Liver (tissue), 9 donors: ENCODE measurements around the gene KIAA0513. TPM values are rescaled to one million over a fixed set of nuclear protein-coding genes. Genes with fewer than 3 reads are reported as not detected.

ENCODE experiments used
- DNase-seq: peaks from one replicate; pipeline ENCODE4 v3.0.0-alpha.2; 2017; ENCODE audit warnings: low spot score
- H3K27ac ChIP-seq, 2 donors: one replicate each; pipeline ENCODE4 v1.7.0; 2013; ENCODE audit warnings: inconsistent platforms in 2 of 2, low read length in 2 of 2, control low read depth in 1 of 2, low read depth in 1 of 2, mild to moderate bottlenecking in 1 of 2
- H3K27me3 ChIP-seq, 4 donors: one replicate each; pipeline versions ENCODE4 v1.6.1 to v1.7.0; 2013; ENCODE audit warnings: low read length in 3 of 4, inconsistent platforms in 1 of 4, mild to moderate bottlenecking in 1 of 4, moderate library complexity in 1 of 4; ENCODE audit not compliant: control insufficient read depth in 4 of 4, insufficient read depth in 4 of 4
- H3K36me3 ChIP-seq, 4 donors: one replicate each; pipeline versions ENCODE4 v1.6.1 to v1.7.0; 2013; ENCODE audit warnings: low read length in 3 of 4, mild to moderate bottlenecking in 3 of 4, low read depth in 1 of 4, moderate library complexity in 1 of 4; ENCODE audit not compliant: control insufficient read depth in 4 of 4, insufficient read depth in 3 of 4
- H3K4me1 ChIP-seq, 4 donors: one replicate each; pipeline versions ENCODE4 v1.6.1 to v1.7.0; 2013; ENCODE audit warnings: low read length in 3 of 4, mild to moderate bottlenecking in 3 of 4, moderate library complexity in 1 of 4; ENCODE audit not compliant: control insufficient read depth in 4 of 4, insufficient read depth in 4 of 4
- H3K4me3 ChIP-seq, 3 donors: one replicate each; pipeline versions ENCODE4 v1.6.1 to v1.7.0; 2013; ENCODE audit warnings: low read length in 3 of 3, control low read depth in 1 of 3, low read depth in 1 of 3, mild to moderate bottlenecking in 1 of 3
- H3K9ac ChIP-seq, 2 donors: one replicate each; pipeline ENCODE4 v1.7.0; 2013; ENCODE audit warnings: low read length in 2 of 2, mild to moderate bottlenecking in 2 of 2, moderate library complexity in 2 of 2, control low read depth in 1 of 2, low read depth in 1 of 2
- H3K9me3 ChIP-seq, 4 donors: one replicate each; pipeline versions ENCODE4 v1.6.1 to v1.7.0; 2013; ENCODE audit warnings: low read length in 3 of 4; ENCODE audit not compliant: control insufficient read depth in 4 of 4
- EGR1 ChIP-seq, 2 donors: IDR thresholded peaks; 2 replicates each; pipeline ENCODE4 v1.6.1; 2016 to 2018; ENCODE audit warnings: antibody characterized with exemption in 2 of 2, low read depth in 2 of 2
- FOXA1 ChIP-seq: IDR thresholded peaks from 2 replicates; pipeline ENCODE4 v1.6.1; 2016; ENCODE audit warnings: antibody characterized with exemption
- FOXA2 ChIP-seq: IDR thresholded peaks from 2 replicates; pipeline ENCODE4 v1.6.1; 2016; ENCODE audit warnings: antibody characterized with exemption
- GABPA ChIP-seq, 2 donors: IDR thresholded peaks in 1 of 2; conservative IDR thresholded peaks in 1 of 2; 2 replicates each; pipeline ENCODE4 v1.6.1; 2016; ENCODE audit warnings: antibody characterized with exemption in 2 of 2, mild to moderate bottlenecking in 1 of 2, moderate library complexity in 1 of 2
- HNF4A ChIP-seq, 2 donors: conservative IDR thresholded peaks; 2 replicates each; pipeline ENCODE4 v1.6.1; 2016; ENCODE audit warnings: antibody characterized with exemption in 2 of 2, mild to moderate bottlenecking in 2 of 2
- HNF4G ChIP-seq: IDR thresholded peaks from 2 replicates; pipeline ENCODE4 v1.6.1; 2016; ENCODE audit warnings: antibody characterized with exemption
- JUND ChIP-seq, 2 donors: IDR thresholded peaks; 2 replicates each; pipeline ENCODE4 v1.6.1; 2016; ENCODE audit warnings: antibody characterized with exemption in 2 of 2
- NR2F2 ChIP-seq: IDR thresholded peaks from 2 replicates; pipeline ENCODE4 v1.6.1; 2016; ENCODE audit warnings: antibody characterized with exemption
- RAD21 ChIP-seq, 2 donors: IDR thresholded peaks; 2 replicates each; pipeline ENCODE4 v1.6.1; 2016; ENCODE audit warnings: antibody characterized with exemption in 2 of 2, mild to moderate bottlenecking in 2 of 2
- REST ChIP-seq: IDR thresholded peaks from 2 replicates; pipeline ENCODE4 v1.6.1; 2016; ENCODE audit warnings: antibody characterized with exemption, mild to moderate bottlenecking
- RXRA ChIP-seq, 2 donors: IDR thresholded peaks; 2 replicates each; pipeline ENCODE4 v1.6.1; 2017 to 2018; ENCODE audit warnings: antibody characterized with exemption in 2 of 2, mild to moderate bottlenecking in 1 of 2
- SP1 ChIP-seq: IDR thresholded peaks from 2 replicates; pipeline ENCODE4 v1.6.1; 2018; ENCODE audit warnings: antibody characterized with exemption, mild to moderate bottlenecking
- TAF1 ChIP-seq: conservative IDR thresholded peaks from 2 replicates; pipeline ENCODE4 v1.6.1; 2016; ENCODE audit warnings: antibody characterized with exemption, mild to moderate bottlenecking
- YY1 ChIP-seq: IDR thresholded peaks from 2 replicates; pipeline ENCODE4 v1.6.1; 2016; ENCODE audit warnings: antibody characterized with exemption, mild to moderate bottlenecking
- WGBS: extraction: QIAGEN DNeasy Blood & Tissue Kit; methylation state at CpG from one replicate; pipeline ENCODE4 v1.1.7; 2013; 5-methylcytosine and 5-hydroxymethylcytosine counted together
- polyA plus RNA-seq, 2 donors: library from polyadenylated mRNA; stranded (reverse) in 1 of 2; unstranded in 1 of 2; fragments of 200-250 nt in 1 of 2; fragments of >200 nt in 1 of 2; fragmentation: Nextera tagmentation in 1 of 2; extraction: Ambion mirVana in 1 of 2; gene quantifications; one replicate each; pipeline versions ENCODE4 v1.2.1 to v1.2.3, GENCODE V29; 2013 to 2015
- total RNA-seq, 2 donors: library from RNA; depleted of rRNA; stranded (reverse); fragments of >200 nt; gene quantifications; one replicate each; pipeline ENCODE4 v1.2.3, GENCODE V29; 2014
- TF ChIP-seq, protein P1 (sequence below): fragments of 150-350 bp; IDR thresholded peaks from 2 replicates; pipeline ENCODE4 v1.5.1; 2017; ENCODE audit warnings: improper control_type of control experiment, low read depth, low read length; ENCODE audit not compliant: missing input control
- TF ChIP-seq, protein P2 (sequence below): IDR thresholded peaks from 2 replicates; pipeline ENCODE4 v1.6.1; 2016; ENCODE audit warnings: antibody characterized with exemption
- TF ChIP-seq, protein P3 (sequence below): IDR thresholded peaks from 2 replicates; pipeline ENCODE4 v1.6.1; 2016; ENCODE audit warnings: antibody characterized with exemption
- TF ChIP-seq, protein P4 (sequence below): IDR thresholded peaks from 2 replicates; pipeline ENCODE4 v1.6.1; 2016; ENCODE audit warnings: antibody characterized with exemption
- donor health status: healthy.
- donor health status: healthy.
- donor health status: healthy.
- donor health status: healthy.
- donor health status: healthy.

Gene KIAA0513
- total and polyA plus RNA-seq, 4 donors = 1.5 to 5.9 (median 2.9) TPM

DNA sequence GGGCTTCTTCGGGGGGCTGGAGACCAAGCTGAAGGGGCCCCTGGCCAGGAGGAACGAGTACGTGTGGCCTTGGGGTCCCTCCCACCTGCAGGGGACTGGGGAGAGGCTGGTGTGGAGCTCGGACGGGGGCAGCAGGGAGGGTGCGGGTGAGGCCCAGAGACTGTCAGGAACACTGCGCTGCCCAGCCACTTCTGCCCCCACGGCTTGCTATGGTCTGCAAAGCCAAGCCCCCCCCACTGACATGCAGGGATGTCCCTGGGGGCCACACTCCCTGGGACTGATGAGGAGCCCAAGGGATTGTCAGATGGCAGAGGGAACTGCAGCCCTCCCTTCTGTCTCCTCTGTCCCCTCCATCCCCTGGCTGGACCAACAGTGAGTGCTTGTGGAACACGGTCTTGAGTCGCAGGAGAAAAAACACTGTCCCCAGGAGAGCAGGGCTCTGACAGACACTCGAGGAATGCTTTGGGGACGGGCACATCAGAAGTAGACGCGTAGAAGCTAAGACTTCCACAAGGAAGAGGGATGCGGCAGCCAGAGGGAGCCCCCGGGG, 50.1 kb downstream of the KIAA0513 start:
- H3K27me3 ChIP-seq = no peaks in the 10 kb centered on the region
- peaks cover 3 to 16% (median 8%) of the 10 kb centered on the region in 4 donors for H3K36me3 ChIP-seq
- no peak overlapping the region for H3K9ac ChIP-seq
- no peaks in the 10 kb centered on the region for H3K4me1 ChIP-seq
- WGBS = 94% methylated on average over 16 of the region's 16 CpGs
- TF ChIP-seq NR2F2 = no peak
- TF ChIP-seq FOXA1 = no peak
- TF ChIP-seq, protein P1, sequence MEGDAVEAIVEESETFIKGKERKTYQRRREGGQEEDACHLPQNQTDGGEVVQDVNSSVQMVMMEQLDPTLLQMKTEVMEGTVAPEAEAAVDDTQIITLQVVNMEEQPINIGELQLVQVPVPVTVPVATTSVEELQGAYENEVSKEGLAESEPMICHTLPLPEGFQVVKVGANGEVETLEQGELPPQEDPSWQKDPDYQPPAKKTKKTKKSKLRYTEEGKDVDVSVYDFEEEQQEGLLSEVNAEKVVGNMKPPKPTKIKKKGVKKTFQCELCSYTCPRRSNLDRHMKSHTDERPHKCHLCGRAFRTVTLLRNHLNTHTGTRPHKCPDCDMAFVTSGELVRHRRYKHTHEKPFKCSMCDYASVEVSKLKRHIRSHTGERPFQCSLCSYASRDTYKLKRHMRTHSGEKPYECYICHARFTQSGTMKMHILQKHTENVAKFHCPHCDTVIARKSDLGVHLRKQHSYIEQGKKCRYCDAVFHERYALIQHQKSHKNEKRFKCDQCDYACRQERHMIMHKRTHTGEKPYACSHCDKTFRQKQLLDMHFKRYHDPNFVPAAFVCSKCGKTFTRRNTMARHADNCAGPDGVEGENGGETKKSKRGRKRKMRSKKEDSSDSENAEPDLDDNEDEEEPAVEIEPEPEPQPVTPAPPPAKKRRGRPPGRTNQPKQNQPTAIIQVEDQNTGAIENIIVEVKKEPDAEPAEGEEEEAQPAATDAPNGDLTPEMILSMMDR = no peak
- TF ChIP-seq RAD21 (IDR thresholded peaks at IDR 0.05) = no peak
- no peak for TF ChIP-seq TAF1
- TF ChIP-seq HNF4A (conservative IDR thresholded peaks at IDR 0.05) = no peak
- no peak for TF ChIP-seq HNF4G
- TF ChIP-seq, protein P2, sequence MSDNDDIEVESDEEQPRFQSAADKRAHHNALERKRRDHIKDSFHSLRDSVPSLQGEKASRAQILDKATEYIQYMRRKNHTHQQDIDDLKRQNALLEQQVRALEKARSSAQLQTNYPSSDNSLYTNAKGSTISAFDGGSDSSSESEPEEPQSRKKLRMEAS = no peak
- no peak for TF ChIP-seq JUND (IDR thresholded peaks at IDR 0.05)
- TF ChIP-seq REST = no peak
- TF ChIP-seq FOXA2 = no peak
- no peak for TF ChIP-seq YY1
- TF ChIP-seq, protein P3, sequence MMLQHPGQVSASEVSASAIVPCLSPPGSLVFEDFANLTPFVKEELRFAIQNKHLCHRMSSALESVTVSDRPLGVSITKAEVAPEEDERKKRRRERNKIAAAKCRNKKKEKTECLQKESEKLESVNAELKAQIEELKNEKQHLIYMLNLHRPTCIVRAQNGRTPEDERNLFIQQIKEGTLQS = no peak
- no peak for TF ChIP-seq EGR1 (IDR thresholded peaks at IDR 0.05; ENCODE audit: low read depth in 2 of 2)
- TF ChIP-seq RXRA (IDR thresholded peaks at IDR 0.05) = no peak
- no peak for TF ChIP-seq SP1
- no peak for TF ChIP-seq GABPA (IDR thresholded peaks at IDR 0.05 in 1 of 2, conservative IDR thresholded peaks at IDR 0.05 in 1 of 2)
- TF ChIP-seq, protein P4, sequence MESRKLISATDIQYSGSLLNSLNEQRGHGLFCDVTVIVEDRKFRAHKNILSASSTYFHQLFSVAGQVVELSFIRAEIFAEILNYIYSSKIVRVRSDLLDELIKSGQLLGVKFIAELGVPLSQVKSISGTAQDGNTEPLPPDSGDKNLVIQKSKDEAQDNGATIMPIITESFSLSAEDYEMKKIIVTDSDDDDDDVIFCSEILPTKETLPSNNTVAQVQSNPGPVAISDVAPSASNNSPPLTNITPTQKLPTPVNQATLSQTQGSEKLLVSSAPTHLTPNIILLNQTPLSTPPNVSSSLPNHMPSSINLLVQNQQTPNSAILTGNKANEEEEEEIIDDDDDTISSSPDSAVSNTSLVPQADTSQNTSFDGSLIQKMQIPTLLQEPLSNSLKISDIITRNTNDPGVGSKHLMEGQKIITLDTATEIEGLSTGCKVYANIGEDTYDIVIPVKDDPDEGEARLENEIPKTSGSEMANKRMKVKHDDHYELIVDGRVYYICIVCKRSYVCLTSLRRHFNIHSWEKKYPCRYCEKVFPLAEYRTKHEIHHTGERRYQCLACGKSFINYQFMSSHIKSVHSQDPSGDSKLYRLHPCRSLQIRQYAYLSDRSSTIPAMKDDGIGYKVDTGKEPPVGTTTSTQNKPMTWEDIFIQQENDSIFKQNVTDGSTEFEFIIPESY = no peak
- no peak overlapping the region for H3K27ac ChIP-seq
- no peak overlapping the region for H3K4me3 ChIP-seq
- H3K9me3 ChIP-seq = no peaks in the 10 kb centered on the region
- DNase-seq = no peak
